SHP77 treated with DMSO at 0.1 percent for 48 hours (cell line): ENCODE measurements around the gene AP3S1.

Experiments used
- DNase-seq: peaks from one replicate; lab custom pipeline; 2025; lab: John Stamatoyannopoulos, UW

Gene AP3S1

GRCh38 chr5:115825948-115826347 lies 15.8 kb upstream of the AP3S1 start:
- no peak for DNase-seq

GRCh38 chr5:115829913-115830312 lies 11.8 kb upstream of the AP3S1 start:
- DNase-seq, result no peak

- no peak for DNase-seq
Measured at GRCh38 chr5:115831163-115831768, 10.5 kb upstream of the AP3S1 start.

GRCh38 chr5:115835481-115835880 lies 6.3 kb upstream of the AP3S1 start:
- no peak for DNase-seq

- DNase-seq, result peak; percentile 17
Measured at GRCh38 chr5:115838885-115839518, 2.7 kb upstream of the AP3S1 start.

- DNase-seq, result no peak
Measured at GRCh38 chr5:115840873-115841272, 862 bp upstream of the AP3S1 start.

GRCh38 chr5:115842089-115842935 lies 577 bp downstream of the AP3S1 start:
- DNase-seq, result peak; percentile 49

- no peak for DNase-seq
Measured at GRCh38 chr5:115842952-115843351, 1.2 kb downstream of the AP3S1 start.

- no peak for DNase-seq
Measured at GRCh38 chr5:115843444-115844130, 1.9 kb downstream of the AP3S1 start.

- no peak for DNase-seq
Measured at GRCh38 chr5:115844321-115844817, 2.6 kb downstream of the AP3S1 start.

- DNase-seq, result no peak
Measured at GRCh38 chr5:115847290-115847689, 5.6 kb downstream of the AP3S1 start.

GRCh38 chr5:115849258-115849798 lies 7.6 kb downstream of the AP3S1 start:
- no peak for DNase-seq

- DNase-seq, result no peak
Measured at GRCh38 chr5:115850744-115851416, 9.1 kb downstream of the AP3S1 start.

GRCh38 chr5:115854139-115854538 lies 12.4 kb downstream of the AP3S1 start:
- DNase-seq, result no peak

- DNase-seq, result no peak
Measured at GRCh38 chr5:115855959-115856358, 14.2 kb downstream of the AP3S1 start.

- no peak for DNase-seq
Measured at GRCh38 chr5:115857057-115857479, 15.3 kb downstream of the AP3S1 start.

GRCh38 chr5:115857626-115858349 lies 16.1 kb downstream of the AP3S1 start:
- no peak for DNase-seq

- no peak for DNase-seq
Measured at GRCh38 chr5:115858396-115858795, 16.7 kb downstream of the AP3S1 start.

GRCh38 chr5:115859378-115859777 lies 17.6 kb downstream of the AP3S1 start:
- DNase-seq, result no peak

GRCh38 chr5:115869256-115869795 lies 27.6 kb downstream of the AP3S1 start:
- DNase-seq, result no peak
